Esophagus squamous epithelium (tissue), 5 donors: ENCODE measurements around the gene PMFBP1. TPM values are rescaled to one million over a fixed set of nuclear protein-coding genes. Genes with fewer than 3 reads are reported as not detected.

Source experiments
- DNase-seq: peaks from one replicate; lab custom pipeline; 2025; lab: John Stamatoyannopoulos, UW
- H3K27ac ChIP-seq, 4 donors: fragments of 200-600 bp; sonication (generic); one replicate each; pipeline ENCODE4 v1.5.1; 2016 to 2019; ENCODE audit warnings: mild to moderate bottlenecking in 1 of 4
- H3K27me3 ChIP-seq, 4 donors: fragments of 200-600 bp; sonication (generic); 1 replicate in 3 of 4; 2 replicates in 1 of 4; pipeline versions ENCODE4 v1.5.1 to v1.6.0; 2017 to 2021; ENCODE audit warnings: antibody characterized with exemption in 1 of 4
- H3K36me3 ChIP-seq, 3 donors: fragments of 200-600 bp; sonication (generic); one replicate each; pipeline ENCODE4 v1.5.1; 2016 to 2019
- H3K4me1 ChIP-seq, 3 donors: fragments of 200-600 bp; sonication (generic); one replicate each; pipeline ENCODE4 v1.5.1; 2017 to 2019
- H3K4me3 ChIP-seq, 4 donors: fragments of 200-600 bp; sonication (generic); 1 replicate in 3 of 4; 2 replicates in 1 of 4; pipeline ENCODE4 v1.5.1; 2016 to 2019; ENCODE audit warnings: mild to moderate bottlenecking in 2 of 4, moderate library complexity in 1 of 4
- H3K9me3 ChIP-seq, 3 donors: fragments of 200-600 bp; sonication (generic); one replicate each; pipeline ENCODE4 v1.5.1; 2016 to 2019
- CTCF ChIP-seq, 6 experiments: fragments of 450-650 bp in 4 of 6; fragments of 200-600 bp in 2 of 6; sonication (generic) in 2 of 6; IDR thresholded peaks; one replicate each; pipeline ENCODE4 v1.5.1; 2016 to 2019; ENCODE audit warnings: antibody characterized with exemption in 6 of 6, mild to moderate bottlenecking in 4 of 6, moderate library complexity in 4 of 6
- POLR2A ChIP-seq, 4 donors: fragments of 450-650 bp; IDR thresholded peaks; one replicate each; pipeline ENCODE4 v1.6.1; 2017; ENCODE audit warnings: antibody characterized with exemption in 4 of 4, mild to moderate bottlenecking in 4 of 4, moderate library complexity in 3 of 4
- WGBS, 2 donors: methylation state at CpG; one replicate each; pipeline ENCODE4 v1.1.5; 2018; 5-methylcytosine and 5-hydroxymethylcytosine counted together
- intact Hi-C: fragments of 100-400 bp; cut with DNase I; formaldehyde crosslinking; loops from one replicate; pipeline ENCODE4 v1.15.0; 2022
- total RNA-seq, 4 donors: library from RNA; depleted of rRNA; stranded (reverse); fragments of >200 nt; gene quantifications; one replicate each; pipeline ENCODE4 v1.1.0, GENCODE V29; 2016
- donor health status: DM: yes; HTN: yes; CAD: no.

PMFBP1 gene
- total RNA-seq, 4 donors from 2014 or later, result 1.1 to 2.0 (median 1.4) TPM

DNA sequence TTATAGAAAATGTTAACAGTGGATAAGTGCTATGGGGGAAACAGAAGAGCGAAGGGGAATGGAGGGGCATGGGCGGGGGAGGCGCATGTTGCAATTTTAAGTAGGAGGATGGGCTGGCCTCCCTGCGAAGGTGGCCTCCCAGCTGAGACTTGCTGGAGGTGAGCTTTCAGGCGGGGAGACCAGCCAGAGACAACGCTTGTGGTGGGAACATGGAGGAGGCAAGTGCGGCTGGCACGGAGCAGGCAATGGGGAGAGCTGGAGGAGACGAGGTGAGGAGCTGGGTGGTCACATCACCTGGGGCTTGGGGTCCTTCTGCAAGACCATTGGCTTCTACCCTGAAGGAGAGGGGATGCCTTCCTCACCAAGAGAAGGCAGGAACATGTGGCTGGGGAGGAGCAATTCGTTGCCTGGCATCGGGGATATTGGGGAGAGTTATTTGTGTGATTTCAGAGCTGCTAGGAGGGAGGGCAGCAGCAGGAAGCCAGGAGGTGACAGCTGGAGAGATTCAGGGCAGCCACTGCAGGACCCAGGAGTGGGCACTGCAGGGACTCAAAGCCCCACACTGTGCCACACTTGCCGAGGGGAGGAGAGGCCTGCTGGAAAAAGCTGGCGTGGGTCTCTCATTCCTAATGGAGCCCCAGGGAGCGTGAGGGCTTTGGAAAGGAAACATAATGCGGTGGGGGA, 34.4 kb downstream of the PMFBP1 start:
- intact Hi-C loops, result no loop called here
- Histone ChIP-seq H3K4me3 (no peak overlapping the region), H3K27ac (no peak overlapping the region), H3K36me3 (no peaks in the 10 kb centered on the region), H3K4me1 (no peaks in the 10 kb centered on the region), H3K27me3 (no peaks in the 10 kb centered on the region), H3K9me3 (no peaks in the 10 kb centered on the region)
- WGBS, 2 donors, result 78 to 81% methylated on average over 12 to 15 of the region's 15 CpGs
- no peak for TF ChIP-seq CTCF (IDR thresholded peaks at IDR 0.05)
- no peak for TF ChIP-seq POLR2A (IDR thresholded peaks at IDR 0.05)
- no peak for DNase-seq

DNA sequence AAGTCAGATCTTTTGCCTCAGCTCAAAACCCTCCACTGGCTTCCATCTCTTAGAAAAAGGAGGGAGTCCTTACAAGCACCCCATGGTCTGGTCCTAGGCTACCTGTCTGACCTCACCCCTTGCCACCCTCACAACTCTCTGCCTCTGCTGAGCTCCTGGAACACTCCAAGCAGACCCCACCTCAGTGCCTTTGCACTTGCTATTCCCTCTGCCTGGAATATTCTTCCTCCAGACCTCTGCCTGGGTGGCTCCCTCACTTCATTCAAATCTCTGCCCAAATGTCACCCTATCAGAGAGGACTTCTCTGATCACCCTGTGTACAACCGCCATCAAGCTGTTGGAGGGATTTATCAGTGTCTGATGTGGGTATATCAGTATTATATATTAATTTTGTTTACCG, 37.4 kb downstream of the PMFBP1 start:
- WGBS, 2 donors, result 94 to 100% methylated on average over 2 of the region's 2 CpGs
- Histone ChIP-seq H3K9me3 (no peaks in the 10 kb centered on the region), H3K36me3 (no peaks in the 10 kb centered on the region), H3K4me3 (no peak overlapping the region), H3K27me3 (no peaks in the 10 kb centered on the region), H3K27ac (no peak overlapping the region), H3K4me1 (no peaks in the 10 kb centered on the region)
- TF ChIP-seq CTCF (IDR thresholded peaks at IDR 0.05) (no peak), POLR2A (IDR thresholded peaks at IDR 0.05) (no peak)
- DNase-seq, result no peak
- intact Hi-C loops, result no loop called here

GRCh38 chr16:72132726-72133125, 39.2 kb downstream of the PMFBP1 start:
- intact Hi-C loops, result no loop called here
- TF ChIP-seq POLR2A (IDR thresholded peaks at IDR 0.05) (no peak), CTCF (IDR thresholded peaks at IDR 0.05) (no peak)
- Histone ChIP-seq H3K27ac (no peak overlapping the region), H3K9me3 (no peaks in the 10 kb centered on the region), H3K4me1 (no peaks in the 10 kb centered on the region), H3K27me3 (no peaks in the 10 kb centered on the region), H3K4me3 (no peak overlapping the region), H3K36me3 (no peaks in the 10 kb centered on the region)
- 79 to 88% methylated on average over 3 of the region's 3 CpGs for WGBS, 2 donors
- DNase-seq, result no peak

DNA sequence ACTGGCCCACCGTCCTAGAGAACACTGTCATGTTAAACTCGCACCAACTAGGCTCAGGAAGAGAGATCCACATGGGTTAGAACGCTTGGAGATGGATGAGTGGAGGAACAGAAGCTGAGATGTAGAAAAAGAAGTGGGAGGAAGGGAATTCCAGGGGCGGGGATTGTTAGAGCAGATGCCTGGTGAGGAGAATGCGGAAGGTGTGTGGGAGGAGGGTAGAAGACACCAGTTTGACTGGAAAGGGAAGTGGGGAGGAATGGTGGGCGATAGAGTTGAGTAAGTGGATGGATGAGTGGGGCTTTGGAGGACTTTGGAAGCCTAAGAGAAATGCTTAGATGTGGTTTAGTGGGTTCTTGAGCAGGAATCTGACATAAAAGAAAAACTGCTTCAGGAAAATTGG, 40.9 kb downstream of the PMFBP1 start:
- Histone ChIP-seq H3K27me3 (no peaks in the 10 kb centered on the region), H3K4me1 (peaks cover 0 to under 1% (median 0%) of the 10 kb centered on the region in 3 donors), H3K27ac (no peak overlapping the region), H3K4me3 (no peak overlapping the region), H3K36me3 (no peaks in the 10 kb centered on the region), H3K9me3 (no peaks in the 10 kb centered on the region)
- no peak for DNase-seq
- TF ChIP-seq POLR2A (IDR thresholded peaks at IDR 0.05), result no peak
- no peak for TF ChIP-seq CTCF (IDR thresholded peaks at IDR 0.05)
- intact Hi-C loops, result no loop called here
- WGBS, 2 donors, result 62 to 73% methylated on average over 6 of the region's 6 CpGs

- Histone ChIP-seq H3K36me3 (no peaks in the 10 kb centered on the region), H3K4me1 (peaks cover 0 to 7% (median 0%) of the 10 kb centered on the region in 3 donors), H3K9me3 (no peaks in the 10 kb centered on the region), H3K27me3 (no peaks in the 10 kb centered on the region), H3K4me3 (no peak overlapping the region), H3K27ac (no peak overlapping the region)
- TF ChIP-seq CTCF (IDR thresholded peaks at IDR 0.05), result no peak
- WGBS, 2 donors, result 61 to 76% methylated on average over 3 to 6 of the region's 7 CpGs
- intact Hi-C loops, result no loop called here
- no peak for DNase-seq
These were observed 41.8 kb downstream of the PMFBP1 start for GRCh38 chr16:72129976-72130656.
